Fibroblast of lung (primary cell): ENCODE data around the gene ZNF106.

Source experiments
- CTCF ChIP-seq, 2 donors: IDR thresholded peaks in 1 of 2; conservative IDR thresholded peaks in 1 of 2; 1 replicate in 1 of 2; 2 replicates in 1 of 2; pipeline ENCODE4 v1.5.1; 2011 to 2012; ENCODE audit warnings: low read length in 2 of 2, control low read depth in 1 of 2, inconsistent platforms in 1 of 2, low read depth in 1 of 2, mild to moderate bottlenecking in 1 of 2
- EZH2 ChIP-seq: IDR thresholded peaks from 2 replicates; pipeline ENCODE4 v1.5.1; 2012; ENCODE audit warnings: low read length, control low read depth, mild to moderate bottlenecking; ENCODE audit errors: missing control alignments

GRCh38 chr15:42474827-42475226 lies 16.1 kb downstream of the ZNF106 start:
- TF ChIP-seq CTCF (conservative IDR thresholded peaks at IDR 0.05 in 1 of 2, IDR thresholded peaks at IDR 0.05 in 1 of 2; ENCODE audit: low read depth in 1 of 2, low read length in 2 of 2): no peak
- no peak for TF ChIP-seq EZH2
